DOHH2 (cell line): Measurements from ENCODE around the gene RFPL3.

Experiments
- EZH2phosphoT487 ChIP-seq: fragments of 200-600 bp; sonication (generic); IDR thresholded peaks from 2 replicates; pipeline ENCODE4 v1.6.1; 2017; ENCODE audit warnings: borderline replicate concordance, mild to moderate bottlenecking, antibody characterized with exemption, low read length, moderate library complexity, mixed read lengths
- TF ChIP-seq, protein P1 (sequence below): fragments of 200-600 bp; sonication (generic); IDR thresholded peaks from one replicate; pipeline ENCODE4 v1.5.1; 2014; ENCODE audit warnings: antibody characterized with exemption, mild to moderate bottlenecking, low read depth, low read length; ENCODE audit not compliant: poor library complexity, severe bottlenecking

DNA sequence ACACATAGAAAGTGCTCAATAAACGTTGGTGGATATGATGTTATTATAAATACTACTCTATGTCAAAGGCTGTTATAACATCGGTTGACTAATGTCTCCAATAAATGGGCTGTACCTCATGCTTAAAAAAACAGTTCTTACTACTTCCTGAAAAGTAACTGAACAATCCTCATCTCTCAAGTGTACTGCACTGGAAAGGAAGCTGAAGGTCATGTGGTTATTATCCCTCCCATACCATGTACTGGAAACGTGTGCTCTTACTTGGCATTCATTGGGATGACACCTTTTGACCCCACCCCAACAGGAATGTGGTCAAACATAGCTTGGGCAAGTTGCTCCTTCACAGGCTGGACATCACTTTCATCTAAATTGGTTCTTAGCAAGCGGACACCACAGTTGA lies 43.8 kb downstream of the RFPL3 start:
- TF ChIP-seq, protein P1, sequence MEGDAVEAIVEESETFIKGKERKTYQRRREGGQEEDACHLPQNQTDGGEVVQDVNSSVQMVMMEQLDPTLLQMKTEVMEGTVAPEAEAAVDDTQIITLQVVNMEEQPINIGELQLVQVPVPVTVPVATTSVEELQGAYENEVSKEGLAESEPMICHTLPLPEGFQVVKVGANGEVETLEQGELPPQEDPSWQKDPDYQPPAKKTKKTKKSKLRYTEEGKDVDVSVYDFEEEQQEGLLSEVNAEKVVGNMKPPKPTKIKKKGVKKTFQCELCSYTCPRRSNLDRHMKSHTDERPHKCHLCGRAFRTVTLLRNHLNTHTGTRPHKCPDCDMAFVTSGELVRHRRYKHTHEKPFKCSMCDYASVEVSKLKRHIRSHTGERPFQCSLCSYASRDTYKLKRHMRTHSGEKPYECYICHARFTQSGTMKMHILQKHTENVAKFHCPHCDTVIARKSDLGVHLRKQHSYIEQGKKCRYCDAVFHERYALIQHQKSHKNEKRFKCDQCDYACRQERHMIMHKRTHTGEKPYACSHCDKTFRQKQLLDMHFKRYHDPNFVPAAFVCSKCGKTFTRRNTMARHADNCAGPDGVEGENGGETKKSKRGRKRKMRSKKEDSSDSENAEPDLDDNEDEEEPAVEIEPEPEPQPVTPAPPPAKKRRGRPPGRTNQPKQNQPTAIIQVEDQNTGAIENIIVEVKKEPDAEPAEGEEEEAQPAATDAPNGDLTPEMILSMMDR: no peak
- no peak for TF ChIP-seq EZH2phosphoT487
